Fibroblast of skin of abdomen (primary cell): ENCODE data around the gene SUFU.
"Not testable (repeated sequence)": the region's sequence is repeated elsewhere in the genome, so short reads cannot be mapped to it uniquely, and the experiment has no call there.

ENCODE experiments used
- DNase-seq: peaks from one replicate; pipeline ENCODE4 v3.0.0-alpha.2; 2013

SUFU gene

GRCh38 chr10:102480396-102480795 lies 23.4 kb upstream of the SUFU start:
- no peak for DNase-seq

GRCh38 chr10:102484021-102484420 lies 19.8 kb upstream of the SUFU start:
- DNase-seq, result no peak

GRCh38 chr10:102485093-102485784 lies 18.5 kb upstream of the SUFU start:
- DNase-seq, result no peak

GRCh38 chr10:102491136-102491535 lies 12.6 kb upstream of the SUFU start:
- no peak for DNase-seq

- no peak for DNase-seq
Observed at GRCh38 chr10:102492344-102492939, 11.3 kb upstream of the SUFU start.

- DNase-seq, result no peak
Observed at GRCh38 chr10:102492983-102493382, 10.8 kb upstream of the SUFU start.

GRCh38 chr10:102493771-102494170 lies 10.0 kb upstream of the SUFU start:
- DNase-seq, result no peak

- no peak for DNase-seq
Observed at GRCh38 chr10:102497545-102497944, 6.2 kb upstream of the SUFU start.

GRCh38 chr10:102499356-102499755 lies 4.4 kb upstream of the SUFU start:
- DNase-seq, result no peak

GRCh38 chr10:102500686-102501085 lies 3.1 kb upstream of the SUFU start:
- DNase-seq, result not testable (repeated sequence)

GRCh38 chr10:102501201-102502028 lies 2.4 kb upstream of the SUFU start:
- no peak for DNase-seq

- peak; percentile 100 for DNase-seq
Observed at GRCh38 chr10:102502029-102502336, 1.8 kb upstream of the SUFU start.

GRCh38 chr10:102502337-102503151 lies 1.2 kb upstream of the SUFU start, which contains the start of gene ACTR1A:
Gene ACTR1A (minus strand): TSS chr10:102502712. CDS start chr10:102502647, 65 bp downstream.
- peak; percentile 100 for DNase-seq

GRCh38 chr10:102504179-102504975 lies 605 bp downstream of the SUFU start:
- DNase-seq, result peak; percentile 15

- no peak for DNase-seq
Observed at GRCh38 chr10:102504976-102505300, 1.2 kb downstream of the SUFU start.

GRCh38 chr10:102505462-102506115 lies 1.8 kb downstream of the SUFU start:
- DNase-seq, result no peak

- no peak for DNase-seq
Observed at GRCh38 chr10:102507521-102507920, 3.7 kb downstream of the SUFU start.

- DNase-seq, result no peak
Observed at GRCh38 chr10:102508506-102508905, 4.7 kb downstream of the SUFU start.

GRCh38 chr10:102509387-102509786 lies 5.6 kb downstream of the SUFU start:
- peak; percentile 51 for DNase-seq

GRCh38 chr10:102511583-102512274 lies 8.0 kb downstream of the SUFU start:
- DNase-seq, result no peak
